ENCODE results near the gene EXD3.

GRCh38 chr9:137390553-137391410, 32.2 kb downstream of the EXD3 start:
- TF ChIP-seq POLR2A (IDR thresholded peaks at IDR 0.05; ENCODE audit: low read length) = no peak
- no peak for TF ChIP-seq GATA1 (IDR thresholded peaks at IDR 0.05; ENCODE audit: low read depth, low read length)
